Measurements from ENCODE around the gene IPO5.

The IPO5 gene

GRCh38 chr13:98071316-98071715 is 117.8 kb downstream of the IPO5 start:
- H3K9me3 ChIP-seq (ENCODE audit: control insufficient read depth, insufficient read depth, low read length), result no peaks in the 10 kb centered on the region
- no peak overlapping the region for H3K9ac ChIP-seq (ENCODE audit: low read depth, low read length)
- H3K4me1 ChIP-seq (ENCODE audit: insufficient read depth, low read length), result no peaks in the 10 kb centered on the region
- no peaks in the 10 kb centered on the region for H3K36me3 ChIP-seq (ENCODE audit: insufficient read depth, low read length)

- no peak overlapping the region for H3K9ac ChIP-seq (ENCODE audit: low read depth, low read length)
- no peaks in the 10 kb centered on the region for H3K4me1 ChIP-seq (ENCODE audit: insufficient read depth, low read length)
- no peaks in the 10 kb centered on the region for H3K9me3 ChIP-seq (ENCODE audit: control insufficient read depth, insufficient read depth, low read length)
- H3K36me3 ChIP-seq (ENCODE audit: insufficient read depth, low read length), result no peaks in the 10 kb centered on the region
Observed at GRCh38 chr13:98072476-98072875, 119.0 kb downstream of the IPO5 start.

All from ES-I3 (cell line).